Skeletal muscle cell (primary cell): Measurements from ENCODE around the gene KLF3.
A peak's percentile ranks its signal among the peaks of the same experiment; 100 is the strongest.

Experiments
- DNase-seq: peaks from one replicate; pipeline ENCODE4 v3.0.0-alpha.2; 2010; ENCODE audit warnings: low read depth
- H3K4me3 ChIP-seq: 2 replicates; pipeline ENCODE4 v1.5.1; 2011; ENCODE audit warnings: low read depth, mild to moderate bottlenecking, control low read depth, low read length, moderate library complexity

The KLF3 gene

DNA sequence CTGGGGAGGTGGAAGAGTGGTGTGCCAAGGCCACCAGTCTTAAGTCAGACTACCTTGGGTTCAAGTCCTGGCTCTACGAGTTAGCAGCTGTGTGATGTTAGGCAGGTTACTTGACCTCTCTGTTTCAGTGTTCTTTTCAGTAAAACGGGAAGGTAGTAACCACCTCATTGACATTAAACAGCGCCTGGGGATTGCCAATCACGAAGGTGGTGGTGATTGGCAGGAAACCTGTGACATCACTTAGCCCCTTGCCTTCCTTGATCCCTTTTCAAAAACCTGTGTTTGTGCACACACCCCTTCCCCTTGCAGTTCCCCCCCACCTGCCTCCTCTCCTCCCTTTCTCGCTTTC, 7.6 kb downstream of the KLF3 start:
- no peak for DNase-seq

DNA sequence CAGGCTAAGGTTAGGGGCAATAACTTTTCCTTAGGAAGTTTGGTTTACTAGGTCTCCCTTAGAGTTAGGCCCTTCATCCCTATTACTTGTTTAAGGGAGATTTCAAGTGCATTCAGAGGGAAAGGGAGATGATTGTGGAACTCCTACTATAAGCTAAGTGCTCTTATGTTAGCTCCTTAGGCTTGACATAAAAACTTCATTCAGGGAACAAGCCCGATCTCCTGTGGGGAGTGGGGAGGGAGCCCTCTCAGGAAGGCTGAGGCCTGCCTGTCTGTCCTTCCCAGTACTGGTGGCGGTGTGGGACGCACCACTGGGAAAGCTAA, 8.0 kb downstream of the KLF3 start:
- no peak overlapping the region for H3K4me3 ChIP-seq
- no peak for DNase-seq

More for the DNA sequence above, 7.6 kb downstream of the KLF3 start:
- no peak overlapping the region for H3K4me3 ChIP-seq

DNA sequence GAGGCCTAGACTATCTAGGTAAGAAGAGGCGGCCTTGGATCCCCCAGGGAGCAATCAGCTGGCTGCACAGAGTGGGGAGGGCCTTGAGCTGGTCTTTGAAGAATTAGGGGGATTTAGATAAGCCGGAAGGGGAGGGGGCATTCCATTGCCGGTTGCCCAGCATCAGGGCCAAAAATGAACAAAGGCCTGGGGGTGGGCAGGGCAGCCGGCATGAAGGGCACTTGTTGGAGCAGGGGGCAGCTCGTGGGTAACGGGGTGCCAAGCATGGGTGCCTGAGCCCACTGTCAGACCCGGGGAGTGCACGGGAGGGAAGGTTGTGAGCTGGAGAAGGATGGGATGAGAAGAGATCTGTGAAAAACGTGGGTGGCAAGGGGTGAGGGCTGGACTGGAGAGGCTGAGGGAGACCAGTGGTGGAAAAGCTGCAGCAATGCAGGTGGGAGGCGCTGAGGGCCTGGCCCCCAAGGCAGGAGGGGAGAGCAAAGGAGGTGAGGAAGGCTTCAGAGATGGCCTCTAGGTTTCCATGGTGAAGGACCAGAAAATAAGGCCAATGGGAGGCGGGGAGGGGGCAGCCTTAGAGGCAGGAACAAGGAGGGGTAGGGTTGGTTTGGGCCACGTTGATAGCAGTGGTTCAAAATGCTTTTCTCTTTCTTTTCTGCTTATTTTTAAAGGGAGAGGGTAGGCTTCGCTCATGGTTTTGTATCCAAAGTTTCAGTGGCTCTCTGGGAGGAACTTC, 8.6 kb downstream of the KLF3 start:
- DNase-seq: no peak
- no peak overlapping the region for H3K4me3 ChIP-seq

GRCh38 chr4:38673130-38673978, 9.4 kb downstream of the KLF3 start:
- no peak overlapping the region for H3K4me3 ChIP-seq
- DNase-seq: no peak

DNA sequence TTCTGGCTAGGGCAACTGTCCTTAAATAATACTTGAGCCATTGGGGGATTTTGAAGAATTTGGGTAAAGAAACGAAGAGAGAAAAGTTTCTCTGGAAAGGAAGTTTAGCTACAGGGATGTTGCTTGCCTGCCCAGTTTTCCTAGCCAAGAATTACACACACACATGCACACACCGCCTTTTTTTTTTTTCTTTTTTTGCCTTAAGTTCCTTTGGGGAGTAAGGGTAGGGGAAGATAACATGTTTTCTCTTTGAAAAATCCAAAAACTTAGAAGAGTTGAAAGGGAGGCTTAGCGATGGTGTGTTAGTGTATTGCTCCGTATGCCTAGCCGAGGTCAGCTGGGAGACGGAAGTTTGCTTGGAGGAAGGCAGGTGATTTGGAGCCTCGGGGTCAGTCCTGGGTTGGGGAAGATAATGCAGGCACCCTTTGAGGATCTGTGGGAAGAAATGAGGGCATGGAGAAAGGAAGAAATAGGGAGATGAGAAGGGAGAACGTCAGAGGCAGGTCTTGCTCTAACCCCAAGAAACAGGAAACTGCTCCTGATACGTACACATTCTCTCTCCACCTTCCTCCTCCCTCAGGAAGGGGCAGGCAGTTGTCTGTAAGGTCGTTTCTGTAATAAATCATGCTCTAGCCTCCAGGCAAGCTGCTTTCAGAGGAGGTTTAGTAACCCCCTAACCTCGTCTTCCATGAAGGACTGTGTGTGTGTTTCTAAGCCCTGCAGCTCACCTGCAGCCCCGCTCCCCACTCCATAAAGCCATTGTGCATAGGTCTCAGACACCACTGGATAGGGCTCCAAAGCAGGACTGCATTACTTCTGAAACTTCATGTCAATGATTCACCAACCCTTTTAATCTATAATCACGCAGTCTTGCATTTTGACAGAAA, 10.5 kb downstream of the KLF3 start:
- no peak overlapping the region for H3K4me3 ChIP-seq
- no peak for DNase-seq

DNA sequence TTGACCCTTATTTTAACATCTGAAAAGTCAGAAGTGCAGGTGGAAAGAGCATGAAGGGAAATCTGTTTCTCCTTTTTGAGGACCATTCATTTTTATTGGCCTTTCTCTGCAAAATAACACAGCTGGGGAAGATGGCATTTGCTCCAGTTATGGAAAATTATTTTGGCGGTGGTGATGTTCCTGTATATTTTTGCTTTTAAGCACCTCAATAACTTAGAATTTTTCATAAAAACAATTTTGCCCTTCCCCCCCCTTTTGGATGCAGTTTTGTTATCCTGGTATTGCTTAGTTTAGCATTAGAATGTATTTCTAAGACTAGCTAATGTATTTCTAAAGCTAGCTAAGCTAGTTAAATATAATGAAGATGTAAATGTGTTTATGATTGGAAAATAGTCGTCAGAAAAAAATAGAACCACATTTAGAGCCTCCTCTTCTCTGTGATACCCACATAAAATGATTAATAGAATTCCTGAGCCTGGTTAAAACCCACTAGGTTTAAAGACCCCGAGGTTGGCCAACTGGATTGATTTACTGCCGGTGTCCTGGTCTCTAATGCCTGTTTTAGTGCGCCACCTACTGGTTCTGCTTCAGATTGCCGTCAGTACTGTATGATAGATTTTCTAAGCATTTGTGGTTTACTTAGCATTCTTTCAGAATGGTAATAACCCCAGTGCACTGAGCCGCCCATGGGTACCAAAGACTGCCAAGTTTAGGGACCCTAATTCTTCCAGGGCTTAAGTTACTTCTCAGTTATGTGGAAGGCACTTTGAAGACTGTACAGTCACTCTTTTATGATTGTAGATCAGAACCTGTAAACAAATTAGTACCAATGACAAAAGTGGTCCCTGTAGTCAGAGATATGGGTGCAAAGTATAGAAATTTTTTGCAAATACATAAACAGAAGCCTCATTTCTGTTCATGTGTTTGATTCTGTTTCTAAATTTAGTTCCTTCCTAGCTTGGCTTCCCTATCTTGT, 11.4 kb downstream of the KLF3 start:
- no peak overlapping the region for H3K4me3 ChIP-seq
- peak; percentile 56 for DNase-seq

DNA sequence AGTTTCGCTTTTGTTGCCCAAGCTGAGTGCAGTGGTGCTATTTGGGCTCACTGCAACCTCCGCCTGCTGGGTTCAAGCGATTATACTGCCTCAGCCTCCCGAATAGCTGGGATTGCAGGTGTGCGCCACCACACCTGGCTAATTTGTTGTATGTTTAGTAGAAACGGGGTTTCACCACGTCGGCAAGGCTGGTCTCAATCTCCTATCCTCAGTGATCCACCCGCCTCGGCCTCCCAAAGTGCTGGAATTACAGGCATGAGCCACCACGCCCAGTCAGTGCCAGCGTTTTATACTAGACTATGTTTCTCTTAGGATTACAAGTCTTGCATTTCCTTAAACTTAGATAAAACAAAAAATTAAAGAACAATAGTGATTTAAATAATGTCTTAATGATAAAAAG, 13.0 kb downstream of the KLF3 start:
- no peak overlapping the region for H3K4me3 ChIP-seq
- DNase-seq: no peak

DNA sequence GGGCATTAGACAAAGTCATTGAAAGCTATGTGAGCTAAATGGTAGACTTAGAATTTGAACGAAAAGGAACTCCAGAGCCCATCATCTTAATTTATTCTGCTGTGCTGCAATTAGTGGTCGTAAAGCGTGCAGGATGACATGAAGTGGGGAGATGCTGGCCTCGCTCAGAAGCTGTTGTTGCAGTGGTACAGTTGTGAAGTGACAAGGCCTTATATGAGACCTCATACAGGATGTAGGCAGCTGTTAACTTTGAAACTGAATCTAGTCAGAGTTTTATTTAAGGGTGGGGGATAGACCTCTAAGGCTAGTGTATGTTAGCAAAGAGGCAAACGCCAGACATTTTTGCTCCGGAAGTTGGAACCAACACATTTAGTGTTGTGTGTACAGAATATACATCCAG, 13.4 kb downstream of the KLF3 start:
- no peak for DNase-seq

GRCh38 chr4:38678078-38678477, 14.1 kb downstream of the KLF3 start:
- no peak overlapping the region for H3K4me3 ChIP-seq
- DNase-seq: peak; percentile 99

More for the DNA sequence above, 13.4 kb downstream of the KLF3 start:
- no peak overlapping the region for H3K4me3 ChIP-seq

DNA sequence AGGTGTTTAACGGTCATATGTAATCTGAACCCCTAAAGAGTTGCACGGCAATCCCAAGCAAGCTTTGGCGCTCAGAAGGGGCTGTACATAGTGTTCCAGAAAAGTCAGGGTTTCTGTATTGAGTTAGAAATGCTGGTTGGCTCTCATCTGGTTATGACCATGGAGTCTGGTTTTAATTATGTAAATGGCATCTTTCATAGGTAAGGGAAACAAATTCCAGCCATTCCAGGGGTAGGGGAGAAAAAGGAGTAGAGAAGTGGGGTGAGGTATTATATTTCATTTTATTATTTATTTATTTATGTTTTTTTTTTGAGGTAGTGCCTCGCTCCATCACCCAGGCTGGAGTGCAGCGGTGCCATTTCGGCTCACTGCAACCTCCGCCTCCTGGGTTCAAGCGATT, 15.9 kb downstream of the KLF3 start:
- H3K4me3 ChIP-seq: no peak overlapping the region
- no peak for DNase-seq

GRCh38 chr4:38681281-38681991, 17.4 kb downstream of the KLF3 start:
- H3K4me3 ChIP-seq: no peak overlapping the region
- peak; percentile 75 for DNase-seq

DNA sequence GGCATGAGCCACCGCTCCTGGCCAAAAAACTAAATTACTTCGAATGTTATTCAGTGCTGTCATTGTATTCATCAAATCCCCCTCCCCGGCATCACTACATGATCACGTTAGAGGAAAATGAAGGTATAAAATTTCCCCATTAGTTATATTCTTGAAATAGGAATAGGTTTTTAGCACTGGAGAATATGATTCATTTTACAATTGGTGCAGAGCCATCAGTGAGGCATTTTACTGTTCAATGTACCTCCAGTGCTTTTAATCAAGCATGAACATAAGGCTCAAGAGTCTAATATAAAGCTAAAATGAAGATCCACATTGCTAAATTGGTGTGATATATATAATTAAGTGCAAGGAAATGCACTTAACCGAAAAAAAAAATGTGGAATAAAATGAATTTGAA, 18.3 kb downstream of the KLF3 start:
- no peak for DNase-seq
- no peak overlapping the region for H3K4me3 ChIP-seq

DNA sequence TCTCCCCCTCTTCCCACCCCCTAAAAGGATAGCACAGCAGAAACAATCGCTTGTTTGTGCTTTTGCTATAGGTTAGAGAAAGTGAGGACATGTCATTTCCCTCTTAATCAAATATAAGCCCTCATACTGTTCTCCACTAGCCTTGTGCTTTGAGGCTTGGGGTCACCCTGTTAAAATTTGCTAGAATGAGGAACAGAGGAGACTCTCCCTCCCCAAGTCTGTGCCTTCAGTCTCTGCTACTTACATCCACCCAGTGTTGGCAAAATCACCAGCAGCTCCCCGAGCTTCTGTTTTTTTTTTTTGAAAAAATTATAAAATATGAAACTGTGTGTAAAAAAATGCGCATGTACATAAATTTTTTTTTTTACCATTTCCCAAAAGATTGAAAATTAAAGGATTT, 19.3 kb downstream of the KLF3 start:
- no peak for DNase-seq

GRCh38 chr4:38684271-38684670, 20.3 kb downstream of the KLF3 start:
- H3K4me3 ChIP-seq: no peak overlapping the region
- DNase-seq: no peak

More for the DNA sequence above, 19.3 kb downstream of the KLF3 start:
- H3K4me3 ChIP-seq: no peak overlapping the region

DNA sequence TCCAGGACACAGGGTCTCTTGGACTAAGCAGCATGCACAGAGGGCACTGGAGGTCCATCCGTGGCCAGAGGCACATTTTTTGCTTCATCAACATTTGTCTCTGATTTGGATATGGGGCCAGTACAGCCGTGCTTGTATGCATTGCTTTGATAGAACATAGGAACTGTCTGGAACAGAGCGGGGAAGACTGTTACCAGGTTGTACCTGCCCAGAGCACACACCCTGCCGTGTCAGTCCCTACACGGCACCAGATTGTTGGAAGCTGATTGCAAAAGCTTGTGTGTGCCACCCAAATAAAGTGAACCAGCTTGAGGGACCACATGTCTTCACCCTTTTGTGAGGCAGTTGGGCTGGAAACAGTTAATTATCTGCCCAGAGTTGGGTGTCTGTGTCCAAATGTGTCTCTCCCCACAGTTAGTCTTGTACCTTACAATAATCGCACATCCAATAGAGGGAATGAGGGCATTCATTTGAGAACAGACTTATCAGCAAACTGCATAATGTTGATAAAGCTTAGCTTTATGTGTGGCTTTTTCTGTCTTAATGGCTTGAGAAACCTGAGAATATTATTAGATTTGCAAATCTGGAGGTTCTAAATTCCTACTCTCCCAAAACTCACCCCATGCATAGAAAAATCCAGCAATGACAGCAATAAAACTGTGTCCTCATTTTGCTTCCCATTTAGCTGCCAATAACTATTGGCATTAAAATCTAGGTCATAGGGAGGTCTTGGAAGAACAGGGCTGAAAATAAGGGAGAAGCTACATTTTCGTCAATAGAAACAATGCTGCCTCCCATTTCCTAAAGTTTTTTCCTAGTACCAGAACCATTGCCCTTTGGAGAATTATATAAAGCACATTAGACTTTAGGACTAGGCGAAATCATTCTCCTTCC, 21.2 kb downstream of the KLF3 start:
- H3K4me3 ChIP-seq: no peak overlapping the region
- DNase-seq: no peak

- no peak overlapping the region for H3K4me3 ChIP-seq
- DNase-seq: no peak
Measured at GRCh38 chr4:38686682-38687081, 22.7 kb downstream of the KLF3 start.

DNA sequence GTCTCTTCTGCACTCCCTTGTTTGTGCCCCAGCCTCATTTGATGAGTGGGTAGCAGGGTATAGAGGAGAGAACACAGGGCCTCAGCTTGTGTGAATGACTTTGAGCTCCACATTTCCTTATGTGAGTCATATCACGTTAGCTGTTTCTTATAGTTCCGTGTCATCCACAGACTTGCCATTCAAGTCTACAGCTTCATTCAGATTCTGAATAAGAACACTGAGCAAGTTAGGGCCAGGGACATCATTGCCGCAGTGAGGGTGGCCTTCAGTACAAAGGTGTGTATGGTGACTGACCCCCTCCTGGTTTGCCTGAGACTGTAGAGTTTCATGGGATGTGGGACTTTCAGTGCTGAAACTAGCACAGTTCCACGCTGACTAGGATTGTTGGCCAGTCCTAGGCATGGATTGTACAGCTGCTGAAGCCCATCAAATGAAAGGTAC, 23.6 kb downstream of the KLF3 start:
- H3K4me3 ChIP-seq: no peak overlapping the region
- no peak for DNase-seq
